Endothelial cell (in vitro differentiated cells): ENCODE data around the gene KAZN. TPM values are rescaled to one million over a fixed set of nuclear protein-coding genes. Genes with fewer than 3 reads are reported as not detected.

Experiments used
- DNase-seq: peaks from one replicate; pipeline ENCODE4 v3.0.0; 2021; ENCODE audit warnings: low spot score
- H3K27ac Mint-ChIP-seq: one replicate; pipeline ENCODE4 v1.8.0; 2021; ENCODE audit warnings: mixed read lengths, inconsistent platforms; ENCODE audit not compliant: unreplicated experiment
- H3K27me3 Mint-ChIP-seq: one replicate; pipeline ENCODE4 v1.8.0; 2021; ENCODE audit warnings: mild to moderate bottlenecking, moderate library complexity, mixed read lengths, inconsistent platforms; ENCODE audit not compliant: unreplicated experiment
- H3K36me3 Mint-ChIP-seq: one replicate; pipeline ENCODE4 v1.8.0; 2021; ENCODE audit warnings: mild to moderate bottlenecking, low read depth, mixed read lengths, inconsistent platforms; ENCODE audit not compliant: unreplicated experiment
- H3K4me1 Mint-ChIP-seq: one replicate; pipeline ENCODE4 v1.8.0; 2021; ENCODE audit warnings: mild to moderate bottlenecking, mixed read lengths, inconsistent platforms; ENCODE audit not compliant: unreplicated experiment
- H3K4me3 Mint-ChIP-seq: one replicate; pipeline ENCODE4 v1.8.0; 2021; ENCODE audit warnings: mild to moderate bottlenecking, mixed read lengths, inconsistent platforms; ENCODE audit not compliant: unreplicated experiment
- H3K9me3 Mint-ChIP-seq: one replicate; pipeline ENCODE4 v1.8.0; 2021; ENCODE audit warnings: mixed read lengths, inconsistent platforms; ENCODE audit not compliant: unreplicated experiment
- total RNA-seq: library from RNA; stranded (reverse); fragmentation: NEBNext Ultra II Directional; extraction: Animal tissue kit (Norgen Biotek cat#: 25700); gene quantifications from one replicate; pipeline ENCODE4 v1.2.1, GENCODE V29; 2021; ENCODE audit not compliant: unreplicated experiment
- TF ChIP-seq, protein P1 (sequence below): fragments of 200-600 bp; sonication (generic); IDR thresholded peaks from one replicate; pipeline ENCODE4 v1.5.0; 2021; ENCODE audit warnings: antibody characterized with exemption; ENCODE audit not compliant: unreplicated experiment

The KAZN gene
- total RNA-seq, 1 donor from 2014 or later = 10.1 TPM

DNA sequence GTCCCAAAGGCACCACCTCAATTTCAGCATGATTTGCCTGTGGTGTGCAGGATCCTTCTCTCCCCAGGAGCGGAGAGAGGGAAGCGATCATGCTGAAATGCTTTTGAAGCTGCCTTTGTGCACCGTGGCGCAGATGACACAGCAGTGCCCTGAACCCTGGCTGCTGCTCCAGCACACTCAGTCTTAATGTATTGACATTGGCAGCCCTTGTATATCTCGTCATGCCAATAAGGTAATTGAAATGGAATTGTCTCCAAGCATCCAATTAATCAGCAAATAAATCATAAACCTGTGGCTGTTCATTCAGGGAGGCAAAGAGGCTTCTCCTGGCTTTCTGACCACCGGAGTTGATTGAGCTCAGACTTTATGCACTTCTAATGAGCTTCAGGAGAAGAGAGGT is 139.8 kb downstream of the KAZN start:
- no peaks in the 10 kb centered on the region for H3K36me3 Mint-ChIP-seq
- H3K9me3 Mint-ChIP-seq = no peaks in the 10 kb centered on the region
- TF ChIP-seq, protein P1, sequence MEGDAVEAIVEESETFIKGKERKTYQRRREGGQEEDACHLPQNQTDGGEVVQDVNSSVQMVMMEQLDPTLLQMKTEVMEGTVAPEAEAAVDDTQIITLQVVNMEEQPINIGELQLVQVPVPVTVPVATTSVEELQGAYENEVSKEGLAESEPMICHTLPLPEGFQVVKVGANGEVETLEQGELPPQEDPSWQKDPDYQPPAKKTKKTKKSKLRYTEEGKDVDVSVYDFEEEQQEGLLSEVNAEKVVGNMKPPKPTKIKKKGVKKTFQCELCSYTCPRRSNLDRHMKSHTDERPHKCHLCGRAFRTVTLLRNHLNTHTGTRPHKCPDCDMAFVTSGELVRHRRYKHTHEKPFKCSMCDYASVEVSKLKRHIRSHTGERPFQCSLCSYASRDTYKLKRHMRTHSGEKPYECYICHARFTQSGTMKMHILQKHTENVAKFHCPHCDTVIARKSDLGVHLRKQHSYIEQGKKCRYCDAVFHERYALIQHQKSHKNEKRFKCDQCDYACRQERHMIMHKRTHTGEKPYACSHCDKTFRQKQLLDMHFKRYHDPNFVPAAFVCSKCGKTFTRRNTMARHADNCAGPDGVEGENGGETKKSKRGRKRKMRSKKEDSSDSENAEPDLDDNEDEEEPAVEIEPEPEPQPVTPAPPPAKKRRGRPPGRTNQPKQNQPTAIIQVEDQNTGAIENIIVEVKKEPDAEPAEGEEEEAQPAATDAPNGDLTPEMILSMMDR = no peak
- no peak overlapping the region for H3K4me3 Mint-ChIP-seq
- peaks cover 5% of the 10 kb centered on the region for H3K4me1 Mint-ChIP-seq
- no peak for DNase-seq
- H3K27me3 Mint-ChIP-seq = peaks cover 4% of the 10 kb centered on the region
- no peak overlapping the region for H3K27ac Mint-ChIP-seq

DNA sequence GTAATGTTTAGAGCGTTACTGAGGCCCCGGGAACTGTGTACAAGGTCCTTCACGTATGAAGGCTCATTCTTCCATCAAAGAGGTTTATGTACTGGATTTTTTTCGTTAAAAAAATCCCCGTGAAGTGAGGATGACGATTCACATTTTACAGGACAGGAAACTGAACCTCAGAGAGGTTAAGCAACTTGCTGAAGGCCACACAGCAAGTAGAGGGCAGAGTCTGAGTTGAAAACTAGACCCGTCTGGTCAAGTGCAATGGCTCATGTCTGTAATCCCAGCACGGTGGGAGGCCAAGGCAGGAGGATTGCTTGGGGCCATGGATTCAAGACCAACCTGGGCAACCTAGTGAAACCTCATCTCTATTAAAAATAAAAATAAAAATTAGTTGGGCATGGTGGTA is 140.2 kb downstream of the KAZN start:
- H3K4me3 Mint-ChIP-seq = no peak overlapping the region
- H3K9me3 Mint-ChIP-seq = no peaks in the 10 kb centered on the region
- H3K27me3 Mint-ChIP-seq = peaks cover 2% of the 10 kb centered on the region
- TF ChIP-seq, protein P1 = no peak
- no peaks in the 10 kb centered on the region for H3K36me3 Mint-ChIP-seq
- no peak overlapping the region for H3K27ac Mint-ChIP-seq
- no peak for DNase-seq
- H3K4me1 Mint-ChIP-seq = peaks cover 2% of the 10 kb centered on the region

DNA sequence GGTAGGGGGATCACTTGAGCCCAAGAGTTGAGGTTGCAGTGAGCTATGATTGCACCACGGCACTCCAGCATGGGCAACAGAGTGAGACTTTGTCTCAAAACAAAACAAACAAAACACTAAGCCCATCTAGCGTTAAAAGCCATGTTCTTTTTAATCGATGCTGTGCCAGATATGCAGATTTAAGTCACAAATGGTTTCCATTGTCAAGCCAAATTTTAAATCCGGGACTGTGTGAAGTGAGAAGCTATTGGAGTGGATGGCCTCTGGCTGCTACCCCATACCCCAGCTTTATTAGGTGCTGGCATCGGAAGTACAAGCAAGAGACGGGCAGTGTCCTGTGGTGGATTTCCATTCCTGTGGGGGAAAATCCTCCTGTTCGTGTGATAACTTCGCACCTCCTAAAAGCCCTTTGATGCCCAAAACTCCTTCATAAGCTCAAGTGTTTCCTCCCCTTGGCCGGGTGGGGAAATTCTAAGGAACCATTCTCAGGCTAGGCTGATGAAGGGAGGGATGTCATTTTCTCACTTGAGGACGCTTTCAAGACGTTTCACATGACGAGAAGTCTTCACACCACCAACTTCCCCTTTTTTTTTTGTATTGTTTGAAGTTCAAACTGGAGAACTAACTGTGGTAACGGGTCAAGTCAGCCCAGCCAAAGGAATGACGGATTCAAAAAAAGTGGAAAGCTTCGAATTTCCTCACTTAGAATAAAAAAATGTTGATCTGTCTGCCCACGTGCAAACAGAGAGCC is 140.8 kb downstream of the KAZN start:
- Mint-ChIP-seq H3K27me3 (peaks cover 2% of the 10 kb centered on the region), H3K9me3 (no peaks in the 10 kb centered on the region), H3K4me1 (peaks cover 2% of the 10 kb centered on the region), H3K36me3 (no peaks in the 10 kb centered on the region), H3K4me3 (no peak overlapping the region), H3K27ac (no peak overlapping the region)
- DNase-seq = no peak
- TF ChIP-seq, protein P1 = no peak

DNA sequence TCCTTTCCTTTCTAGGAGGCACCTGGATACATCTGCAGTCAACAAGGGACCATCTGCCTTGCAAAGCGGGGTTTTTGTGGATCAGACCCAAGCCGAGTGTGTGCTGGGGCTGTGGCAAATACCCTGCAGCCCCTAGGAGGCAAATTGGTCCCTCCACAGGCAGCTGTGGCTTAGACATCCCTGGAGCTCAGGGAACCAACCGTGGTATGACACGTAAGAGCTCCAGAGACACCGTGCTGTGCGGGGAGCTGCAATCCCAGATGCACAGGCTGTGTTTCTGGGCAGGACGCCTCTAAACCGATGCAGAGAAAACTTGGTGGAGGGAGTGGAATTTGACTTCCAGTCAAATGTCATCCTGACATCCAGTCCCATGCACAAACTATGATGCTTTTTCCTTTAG is 141.5 kb downstream of the KAZN start:
- H3K27ac Mint-ChIP-seq = no peak overlapping the region
- DNase-seq = no peak
- TF ChIP-seq, protein P1 = no peak
- H3K4me1 Mint-ChIP-seq = peaks cover 2% of the 10 kb centered on the region
- no peaks in the 10 kb centered on the region for H3K9me3 Mint-ChIP-seq
- H3K4me3 Mint-ChIP-seq = no peak overlapping the region
- no peaks in the 10 kb centered on the region for H3K36me3 Mint-ChIP-seq
- peaks cover 2% of the 10 kb centered on the region for H3K27me3 Mint-ChIP-seq

DNA sequence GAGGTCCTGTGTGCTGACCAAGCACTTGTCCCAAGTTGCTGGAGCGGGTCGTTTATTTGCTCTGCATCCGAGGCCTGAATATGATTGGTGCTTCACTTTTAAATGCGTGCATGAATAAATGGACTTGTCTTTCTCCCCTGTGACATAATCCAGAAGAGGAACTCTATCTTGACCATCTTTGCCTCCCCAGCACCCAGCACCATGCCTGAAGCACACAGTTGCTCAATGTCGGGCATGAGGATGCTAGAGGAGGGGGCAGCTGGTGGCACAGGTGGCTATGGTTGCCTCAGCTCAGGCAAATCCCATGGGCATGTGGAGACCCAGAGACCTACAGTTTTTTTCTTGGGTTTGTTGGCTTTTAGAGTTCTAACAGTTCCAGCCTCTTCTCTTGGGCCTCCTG is 142.6 kb downstream of the KAZN start:
- no peak overlapping the region for H3K27ac Mint-ChIP-seq
- DNase-seq = no peak
- no peak overlapping the region for H3K4me3 Mint-ChIP-seq
- TF ChIP-seq, protein P1 = no peak
- H3K27me3 Mint-ChIP-seq = peaks cover 2% of the 10 kb centered on the region
- no peaks in the 10 kb centered on the region for H3K36me3 Mint-ChIP-seq
- H3K9me3 Mint-ChIP-seq = no peaks in the 10 kb centered on the region
- H3K4me1 Mint-ChIP-seq = peaks cover 2% of the 10 kb centered on the region
